Brain microvascular endothelial cell (primary cell): Measurements from ENCODE around the gene CRAMP1.
A peak's percentile ranks its signal among the peaks of the same experiment; 100 is the strongest.

Experiments used
- DNase-seq: peaks from one replicate; pipeline ENCODE4 v3.0.0-alpha.2; 2020
- H3K27ac ChIP-seq: fragments of 250-450 bp; sonication (Bioruptor Pico); 2 replicates; pipeline ENCODE4 v1.5.1; 2020; ENCODE audit warnings: mild to moderate bottlenecking, moderate library complexity
- H3K27me3 ChIP-seq: fragments of 250-450 bp; sonication (Bioruptor Pico); replicated peaks from 2 replicates; pipeline ENCODE4 v1.5.1; 2020; ENCODE audit warnings: mild to moderate bottlenecking
- H3K36me3 ChIP-seq: fragments of 250-450 bp; sonication (Bioruptor Pico); replicated peaks from 2 replicates; pipeline ENCODE4 v1.5.1; 2020; ENCODE audit warnings: mild to moderate bottlenecking
- H3K4me3 ChIP-seq: 2 replicates; pipeline ENCODE4 v1.5.1; 2011; ENCODE audit warnings: low read depth, mild to moderate bottlenecking, control low read depth, low read length, moderate library complexity
- CTCF ChIP-seq: IDR thresholded peaks from 2 replicates; pipeline ENCODE4 v1.5.1; 2011; ENCODE audit warnings: low read depth, mild to moderate bottlenecking, moderate library complexity, low read length, control low read depth, inconsistent platforms; ENCODE audit errors: missing control alignments
- in situ Hi-C: cut with HindIII; loops from 2 replicates; pipeline ENCODE4 v1.10.0; 2017; ENCODE audit warnings: low sequenced_read_pairs, low pct_ligation_motif_present

The CRAMP1 gene

GRCh38 chr16:1610899-1611632 lies 1.1 kb upstream of the CRAMP1 start:
- H3K36me3 ChIP-seq: peaks cover 3% of the 10 kb centered on the region
- in situ Hi-C loops: no loop called here
- H3K4me3 ChIP-seq: peak overlapping the region; percentile 75
- H3K27me3 ChIP-seq: no peaks in the 10 kb centered on the region
- DNase-seq: peak; percentile 47
- H3K27ac ChIP-seq: peak overlapping the region; percentile 66
- no peak for TF ChIP-seq CTCF

GRCh38 chr16:1613211-1613622 lies 1.1 kb downstream of the CRAMP1 start:
- H3K27me3 ChIP-seq: no peaks in the 10 kb centered on the region
- peaks cover 13% of the 10 kb centered on the region for H3K36me3 ChIP-seq
- peak overlapping the region; percentile 84 for H3K4me3 ChIP-seq
- in situ Hi-C loops: no loop called here
- H3K27ac ChIP-seq: peak overlapping the region; percentile 65
- no peak for TF ChIP-seq CTCF
- no peak for DNase-seq

- DNase-seq: peak; percentile 13
- Histone ChIP-seq H3K4me3 (peak overlapping the region; percentile 84), H3K36me3 (peaks cover 16% of the 10 kb centered on the region), H3K27me3 (no peaks in the 10 kb centered on the region), H3K27ac (no peak overlapping the region)
- in situ Hi-C loops: no loop called here
- TF ChIP-seq CTCF: no peak
These were observed 1.7 kb downstream of the CRAMP1 start for GRCh38 chr16:1613728-1614455.

GRCh38 chr16:1614456-1615102 lies 2.4 kb downstream of the CRAMP1 start:
- in situ Hi-C loops: no loop called here
- peak overlapping the region; percentile 84 for H3K4me3 ChIP-seq
- no peak for TF ChIP-seq CTCF
- no peak for DNase-seq
- H3K27me3 ChIP-seq: no peaks in the 10 kb centered on the region
- peaks cover 16% of the 10 kb centered on the region for H3K36me3 ChIP-seq
- H3K27ac ChIP-seq: peak overlapping the region; percentile 63

GRCh38 chr16:1615761-1616160 lies 3.6 kb downstream of the CRAMP1 start:
- in situ Hi-C loops: no loop called here
- DNase-seq: no peak
- H3K27me3 ChIP-seq: no peaks in the 10 kb centered on the region
- no peak for TF ChIP-seq CTCF
- peaks cover 16% of the 10 kb centered on the region for H3K36me3 ChIP-seq
- peak overlapping the region; percentile 1 for H3K4me3 ChIP-seq
- no peak overlapping the region for H3K27ac ChIP-seq
